IPS DF 6.9 (cell line): ENCODE measurements around the gene CCDC51.
"Not testable (repeated sequence)": the region's sequence is repeated elsewhere in the genome, so short reads cannot be mapped to it uniquely, and the experiment has no call there.

Source experiments
- DNase-seq: peaks from one replicate; pipeline ENCODE4 v3.0.0-alpha.2; 2013; ENCODE audit warnings: low read depth, low spot score
- H3K27ac ChIP-seq: one replicate; pipeline ENCODE4 v1.5.1; 2013; ENCODE audit warnings: low read length, control low read depth
- H3K27me3 ChIP-seq: 2 replicates; pipeline ENCODE4 v1.6.1; 2013; ENCODE audit warnings: mild to moderate bottlenecking, low read length; ENCODE audit not compliant: control insufficient read depth, insufficient read depth
- H3K36me3 ChIP-seq: 2 replicates; pipeline ENCODE4 v1.6.1; 2013; ENCODE audit warnings: low read length; ENCODE audit not compliant: control insufficient read depth, insufficient read depth
- H3K4me1 ChIP-seq: 2 replicates; pipeline ENCODE4 v1.6.1; 2013; ENCODE audit warnings: low read length; ENCODE audit not compliant: control insufficient read depth, insufficient read depth
- H3K4me3 ChIP-seq: 2 replicates; pipeline ENCODE4 v1.5.1; 2013; ENCODE audit warnings: mild to moderate bottlenecking, low read length
- H3K9me3 ChIP-seq: 2 replicates; pipeline ENCODE4 v1.6.1; 2013; ENCODE audit warnings: low read length, inconsistent platforms; ENCODE audit not compliant: control insufficient read depth, insufficient read depth
- WGBS: extraction: QIAGEN DNeasy Blood & Tissue Kit; methylation state at CpG from one replicate; pipeline ENCODE4 v1.1.7; 2013; ENCODE audit warnings: mixed read lengths, missing lambda C conversion rate; ENCODE audit not compliant: insufficient read length, insufficient coverage; 5-methylcytosine and 5-hydroxymethylcytosine counted together

Gene CCDC51

GRCh38 chr3:48405971-48406370 is 33.9 kb downstream of the CCDC51 start:
- Histone ChIP-seq H3K4me1 (no peaks in the 10 kb centered on the region), H3K4me3 (no peak overlapping the region), H3K27ac (no peak overlapping the region), H3K9me3 (no peaks in the 10 kb centered on the region), H3K27me3 (no peaks in the 10 kb centered on the region), H3K36me3 (peaks cover 62% of the 10 kb centered on the region)
- no CpG with 5 or more reads among the region's 1 CpG for WGBS
- DNase-seq: no peak

GRCh38 chr3:48405343-48405881 is 34.5 kb downstream of the CCDC51 start:
- H3K27ac ChIP-seq: no peak overlapping the region
- no peak for DNase-seq
- H3K4me3 ChIP-seq: no peak overlapping the region
- WGBS: no CpG with 5 or more reads among the region's 13 CpGs
- H3K9me3 ChIP-seq: no peaks in the 10 kb centered on the region
- H3K36me3 ChIP-seq: peaks cover 57% of the 10 kb centered on the region
- H3K4me1 ChIP-seq: no peaks in the 10 kb centered on the region
- H3K27me3 ChIP-seq: no peaks in the 10 kb centered on the region

GRCh38 chr3:48404440-48405342 is 35.2 kb downstream of the CCDC51 start:
- WGBS: no CpG with 5 or more reads among the region's 21 CpGs
- H3K27me3 ChIP-seq: no peaks in the 10 kb centered on the region
- no peak overlapping the region for H3K4me3 ChIP-seq
- no peak overlapping the region for H3K27ac ChIP-seq
- DNase-seq: no peak
- no peaks in the 10 kb centered on the region for H3K4me1 ChIP-seq
- H3K9me3 ChIP-seq: no peaks in the 10 kb centered on the region
- H3K36me3 ChIP-seq: peaks cover 50% of the 10 kb centered on the region

- H3K36me3 ChIP-seq: peaks cover 41% of the 10 kb centered on the region
- no peak overlapping the region for H3K27ac ChIP-seq
- no peaks in the 10 kb centered on the region for H3K9me3 ChIP-seq
- DNase-seq: no peak
- H3K27me3 ChIP-seq: no peaks in the 10 kb centered on the region
- 0 out of 2 replicates have a peak, but pooled peaks cover 1% of the 10 kb centered on the region for H3K4me1 ChIP-seq
- no peak overlapping the region for H3K4me3 ChIP-seq
- WGBS: no CpG with 5 or more reads among the region's 15 CpGs
Measured at GRCh38 chr3:48403533-48404439, 36.1 kb downstream of the CCDC51 start.

GRCh38 chr3:48402907-48403306 is 37.0 kb downstream of the CCDC51 start:
- H3K4me1 ChIP-seq: 0 out of 2 replicates have a peak, but pooled peaks cover 5% of the 10 kb centered on the region
- H3K4me3 ChIP-seq: no peak overlapping the region
- WGBS: no CpG with 5 or more reads among the region's 3 CpGs
- H3K27me3 ChIP-seq: no peaks in the 10 kb centered on the region
- H3K27ac ChIP-seq: no peak overlapping the region
- no peak for DNase-seq
- no peaks in the 10 kb centered on the region for H3K9me3 ChIP-seq
- H3K36me3 ChIP-seq: peaks cover 36% of the 10 kb centered on the region

- Histone ChIP-seq H3K27me3 (no peaks in the 10 kb centered on the region), H3K4me3 (no peak overlapping the region), H3K36me3 (peaks cover 32% of the 10 kb centered on the region), H3K27ac (no peak overlapping the region), H3K9me3 (no peaks in the 10 kb centered on the region), H3K4me1 (0 out of 2 replicates have a peak, but pooled peaks cover 5% of the 10 kb centered on the region)
- no CpG with 5 or more reads among the region's 8 CpGs for WGBS
- no peak for DNase-seq
Measured at GRCh38 chr3:48402281-48402732, 37.6 kb downstream of the CCDC51 start.

- peaks cover 25% of the 10 kb centered on the region for H3K36me3 ChIP-seq
- not testable (repeated sequence) for DNase-seq, H3K4me1 ChIP-seq, H3K27ac ChIP-seq, H3K27me3 ChIP-seq, H3K4me3 ChIP-seq, H3K9me3 ChIP-seq
- WGBS: no CpG with 5 or more reads among the region's 12 CpGs
Measured at GRCh38 chr3:48401434-48401901, 38.5 kb downstream of the CCDC51 start.

- no peak overlapping the region for H3K4me3 ChIP-seq
- WGBS: no CpG with 5 or more reads among the region's 6 CpGs
- no peaks in the 10 kb centered on the region for H3K9me3 ChIP-seq
- no peaks in the 10 kb centered on the region for H3K27me3 ChIP-seq
- H3K27ac ChIP-seq: no peak overlapping the region
- H3K36me3 ChIP-seq: peaks cover 21% of the 10 kb centered on the region
- H3K4me1 ChIP-seq: 0 out of 2 replicates have a peak, but pooled peaks cover 5% of the 10 kb centered on the region
- peak; percentile 55 for DNase-seq
Measured at GRCh38 chr3:48400824-48401433, 39.0 kb downstream of the CCDC51 start.

GRCh38 chr3:48399387-48400172 is 40.3 kb downstream of the CCDC51 start:
- no peak overlapping the region for H3K27ac ChIP-seq
- no CpG with 5 or more reads among the region's 4 CpGs for WGBS
- H3K9me3 ChIP-seq: no peaks in the 10 kb centered on the region
- H3K4me1 ChIP-seq: 0 out of 2 replicates have a peak, but pooled peaks cover 5% of the 10 kb centered on the region
- no peaks in the 10 kb centered on the region for H3K27me3 ChIP-seq
- DNase-seq: no peak
- no peak overlapping the region for H3K4me3 ChIP-seq
- H3K36me3 ChIP-seq: peaks cover 11% of the 10 kb centered on the region; the same call in 1 of the 2 replicates
